ENCODE results near the gene U2AF2.

Gene U2AF2

GRCh38 chr19:55695511-55696290 is 40.9 kb downstream of the U2AF2 start (continued):
- TF ChIP-seq ZNF169 (tag by site-specific recombination; IDR thresholded peaks at IDR 0.05), result no peak
- no peak for TF ChIP-seq ZNF23 (tag by site-specific recombination; IDR thresholded peaks at IDR 0.05; ENCODE audit: borderline replicate concordance)
- no peak for TF ChIP-seq ZNF707 (tag by site-specific recombination; IDR thresholded peaks at IDR 0.05)

GRCh38 chr19:55696301-55697068 is 41.6 kb downstream of the U2AF2 start:
- Histone ChIP-seq H3K4me3 (ENCODE audit: low read depth, low read length) (no peak overlapping the region), H3K36me3 (ENCODE audit: control insufficient read depth in 2 of 2, insufficient read depth in 1 of 2, low read length in 2 of 2) (peaks cover 14 to 81% of the 10 kb centered on the region in 2 experiments), H3K4me1 (ENCODE audit: control insufficient read depth, insufficient read depth, low read length) (no peaks in the 10 kb centered on the region), H3K9me3 (ENCODE audit: control insufficient read depth, insufficient read depth, low read depth, low read length) (no peaks in the 10 kb centered on the region), H3K27ac (ENCODE audit: extremely low read depth, low read depth, low read length) (no peak overlapping the region)
- ChIA-PET POLR2A (no interaction called here), CTCF (no interaction called here)
- TF ChIP-seq, protein P1, sequence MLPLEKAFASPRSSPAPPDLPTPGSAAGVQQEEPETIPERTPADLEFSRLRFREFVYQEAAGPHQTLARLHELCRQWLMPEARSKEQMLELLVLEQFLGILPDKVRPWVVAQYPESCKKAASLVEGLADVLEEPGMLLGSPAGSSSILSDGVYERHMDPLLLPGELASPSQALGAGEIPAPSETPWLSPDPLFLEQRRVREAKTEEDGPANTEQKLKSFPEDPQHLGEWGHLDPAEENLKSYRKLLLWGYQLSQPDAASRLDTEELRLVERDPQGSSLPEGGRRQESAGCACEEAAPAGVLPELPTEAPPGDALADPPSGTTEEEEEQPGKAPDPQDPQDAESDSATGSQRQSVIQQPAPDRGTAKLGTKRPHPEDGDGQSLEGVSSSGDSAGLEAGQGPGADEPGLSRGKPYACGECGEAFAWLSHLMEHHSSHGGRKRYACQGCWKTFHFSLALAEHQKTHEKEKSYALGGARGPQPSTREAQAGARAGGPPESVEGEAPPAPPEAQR (tag by site-specific recombination; IDR thresholded peaks at IDR 0.05), result no peak

DNA sequence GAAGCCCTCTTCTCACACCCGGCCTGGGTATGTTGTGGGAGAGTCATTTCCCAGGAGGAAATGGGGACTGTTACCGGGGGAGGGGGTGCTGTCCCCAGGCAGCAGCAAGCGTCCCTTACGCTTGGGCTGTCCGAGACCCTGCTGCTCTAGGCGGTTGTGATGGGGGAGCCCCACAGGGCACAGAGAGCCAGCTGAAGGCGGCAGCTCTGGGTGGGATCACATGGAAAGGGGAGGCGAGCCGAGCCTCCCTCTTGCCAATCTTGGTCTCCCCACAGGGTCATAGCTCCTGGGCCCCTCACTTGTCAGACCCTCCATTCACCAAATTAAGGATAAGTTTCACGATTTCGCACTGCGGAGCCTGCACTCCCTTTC is 42.2 kb downstream of the U2AF2 start:
- no peak for TF ChIP-seq ZNF335 (tag by site-specific recombination; conservative IDR thresholded peaks at IDR 0.05)
- TF ChIP-seq ZNF280C (tag by site-specific recombination; IDR thresholded peaks at IDR 0.05), result no peak
- TF ChIP-seq ZNF518A (tag by site-specific recombination; conservative IDR thresholded peaks at IDR 0.05; ENCODE audit: low read depth), result no peak
- TF ChIP-seq ELK4 (IDR thresholded peaks at IDR 0.05; ENCODE audit: borderline replicate concordance, low read depth, low read length), result no peak
- no peak for TF ChIP-seq ZNF776 (tag by site-specific recombination; IDR thresholded peaks at IDR 0.05; ENCODE audit: borderline replicate concordance)
- TF ChIP-seq EGR2 (tag by site-specific recombination; IDR thresholded peaks at IDR 0.05; ENCODE audit: low read depth), result no peak
- TF ChIP-seq PRDM1 (tag by site-specific recombination; IDR thresholded peaks at IDR 0.05), result no peak
- no peaks in the 10 kb centered on the region for H3K9me3 ChIP-seq (ENCODE audit: control insufficient read depth, insufficient read depth, low read depth, low read length)
- CTCF ChIA-PET, result interaction anchor here (0.7 kb wide), 1 partner anchor 25 kb away, joined by 3 read pairs; no protein-coding TSS in a partner anchor
- H3K4me1 ChIP-seq (ENCODE audit: control insufficient read depth, insufficient read depth, low read length), result no peaks in the 10 kb centered on the region
- H3K36me3 ChIP-seq (ENCODE audit: control insufficient read depth in 2 of 2, insufficient read depth in 1 of 2, low read length in 2 of 2), result peaks cover 14 to 75% of the 10 kb centered on the region in 2 experiments
- no peak overlapping the region for H3K27ac ChIP-seq (ENCODE audit: extremely low read depth, low read depth, low read length)
- POLR2A ChIA-PET, result no interaction called here
- no peak overlapping the region for H3K4me3 ChIP-seq (ENCODE audit: low read depth, low read length)

All from HEK293 (cell line).